Keratinocyte (primary cell): Measurements from ENCODE around the gene GTF3C6.

ENCODE experiments used
- EZH2 ChIP-seq: IDR thresholded peaks from one replicate; pipeline ENCODE4 v1.6.1; 2012; ENCODE audit warnings: inconsistent platforms, mild to moderate bottlenecking, low read length, moderate library complexity
- TF ChIP-seq, protein P1 (sequence below), 3 experiments: IDR thresholded peaks in 1 of 3; conservative IDR thresholded peaks in 1 of 3; optimal IDR thresholded peaks in 1 of 3; 2 replicates in 2 of 3; 3 replicates in 1 of 3; pipeline versions ENCODE3 to v1.5.1; 2011; ENCODE audit warnings: low read length in 3 of 3, mild to moderate bottlenecking in 3 of 3, moderate library complexity in 2 of 3, control low read depth in 1 of 3, inconsistent platforms in 1 of 3; ENCODE audit not compliant: insufficient read depth in 2 of 3; ENCODE audit errors: extremely low read depth in 1 of 3

- TF ChIP-seq, protein P1, sequence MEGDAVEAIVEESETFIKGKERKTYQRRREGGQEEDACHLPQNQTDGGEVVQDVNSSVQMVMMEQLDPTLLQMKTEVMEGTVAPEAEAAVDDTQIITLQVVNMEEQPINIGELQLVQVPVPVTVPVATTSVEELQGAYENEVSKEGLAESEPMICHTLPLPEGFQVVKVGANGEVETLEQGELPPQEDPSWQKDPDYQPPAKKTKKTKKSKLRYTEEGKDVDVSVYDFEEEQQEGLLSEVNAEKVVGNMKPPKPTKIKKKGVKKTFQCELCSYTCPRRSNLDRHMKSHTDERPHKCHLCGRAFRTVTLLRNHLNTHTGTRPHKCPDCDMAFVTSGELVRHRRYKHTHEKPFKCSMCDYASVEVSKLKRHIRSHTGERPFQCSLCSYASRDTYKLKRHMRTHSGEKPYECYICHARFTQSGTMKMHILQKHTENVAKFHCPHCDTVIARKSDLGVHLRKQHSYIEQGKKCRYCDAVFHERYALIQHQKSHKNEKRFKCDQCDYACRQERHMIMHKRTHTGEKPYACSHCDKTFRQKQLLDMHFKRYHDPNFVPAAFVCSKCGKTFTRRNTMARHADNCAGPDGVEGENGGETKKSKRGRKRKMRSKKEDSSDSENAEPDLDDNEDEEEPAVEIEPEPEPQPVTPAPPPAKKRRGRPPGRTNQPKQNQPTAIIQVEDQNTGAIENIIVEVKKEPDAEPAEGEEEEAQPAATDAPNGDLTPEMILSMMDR (optimal IDR thresholded peaks at IDR 0.05 in 1 of 3, IDR thresholded peaks at IDR 0.05 in 1 of 3, conservative IDR thresholded peaks at IDR 0.05 in 1 of 3; ENCODE audit: extremely low read depth in 1 of 3, insufficient read depth in 2 of 3, low read length in 3 of 3), result no peak
- TF ChIP-seq EZH2, result no peak
These were observed 22.1 kb downstream of the GTF3C6 start for GRCh38 chr6:110980648-110981047.
